Measurements from ENCODE around the gene CEP72. TPM values are rescaled to one million over a fixed set of nuclear protein-coding genes. Genes with fewer than 3 reads are reported as not detected.

The CEP72 gene
- total RNA-seq, 2 experiments from 2014 or later, result 21.6 to 22.5 TPM

DNA sequence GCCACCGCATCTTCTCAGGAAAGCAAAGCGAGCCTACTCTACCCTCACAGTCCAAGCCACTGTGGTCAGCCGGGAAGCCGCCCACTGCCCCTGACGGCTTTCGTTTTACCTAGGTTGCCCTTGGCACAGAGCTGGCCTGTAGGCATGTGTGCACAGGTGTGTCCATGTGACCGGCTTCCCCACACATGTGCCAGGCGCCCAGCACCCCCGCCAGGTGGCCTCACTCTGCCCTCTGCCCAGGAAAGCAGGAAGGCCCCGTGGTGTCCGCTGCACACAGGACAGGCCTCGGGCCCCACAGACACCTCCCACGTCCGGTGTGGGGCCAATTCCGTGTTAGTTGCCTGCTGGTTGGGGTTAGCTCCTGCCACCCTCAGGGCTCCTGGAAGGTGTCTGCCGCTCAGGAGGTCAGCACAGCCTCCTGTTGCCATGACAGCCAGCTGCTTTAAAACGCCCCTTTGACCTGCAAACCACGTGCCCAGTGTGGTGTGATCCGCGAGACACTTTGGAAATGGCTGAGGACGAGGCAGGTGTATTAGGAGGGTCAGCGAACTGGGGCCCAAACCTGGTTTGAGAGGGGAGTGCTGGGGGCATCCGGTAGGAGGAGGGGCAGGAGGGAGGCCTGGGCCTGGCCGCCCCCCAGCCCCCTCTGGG is 52.3 kb downstream of the CEP72 start:
- ChIA-PET POLR2A (no interaction called here), CTCF (no interaction called here)
- DNase-seq, result no peak
- Mint-ChIP-seq H3K27ac (no peak overlapping the region), H3K27me3 (no peaks in the 10 kb centered on the region), H3K36me3 (peaks cover 18% of the 10 kb centered on the region), H3K9me3 (no peaks in the 10 kb centered on the region), H3K4me3 (no peak overlapping the region), H3K4me1 (ENCODE audit: low read depth) (no peaks in the 10 kb centered on the region)
- intact Hi-C loops (cut with micrococcal nuclease), result no loop called here

DNA sequence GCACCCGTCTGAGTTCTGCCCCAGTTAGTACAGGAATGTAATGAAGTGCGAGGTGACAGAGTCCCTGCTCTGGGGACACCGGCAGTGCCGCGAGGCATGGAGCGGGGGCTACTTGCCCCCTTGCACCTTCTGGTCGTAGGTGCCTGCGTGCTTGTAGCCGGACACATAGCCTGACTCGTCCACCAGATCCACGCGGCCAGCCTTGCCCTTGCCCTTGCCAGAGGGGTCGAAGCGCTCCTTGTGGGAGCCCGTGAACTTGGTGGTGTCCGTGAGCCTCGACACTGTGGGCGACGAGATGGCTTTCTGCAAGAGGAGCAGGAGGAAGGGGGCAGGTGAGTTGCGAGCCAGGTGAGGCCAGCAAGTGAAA is 52.8 kb downstream of the CEP72 start:
- ChIA-PET POLR2A (no interaction called here), CTCF (no interaction called here)
- Mint-ChIP-seq H3K9me3 (no peaks in the 10 kb centered on the region), H3K36me3 (peaks cover 15% of the 10 kb centered on the region), H3K27ac (no peak overlapping the region), H3K4me3 (no peak overlapping the region), H3K27me3 (no peaks in the 10 kb centered on the region), H3K4me1 (ENCODE audit: low read depth) (no peaks in the 10 kb centered on the region)
- DNase-seq, result no peak
- intact Hi-C loops (cut with micrococcal nuclease), result no loop called here

DNA sequence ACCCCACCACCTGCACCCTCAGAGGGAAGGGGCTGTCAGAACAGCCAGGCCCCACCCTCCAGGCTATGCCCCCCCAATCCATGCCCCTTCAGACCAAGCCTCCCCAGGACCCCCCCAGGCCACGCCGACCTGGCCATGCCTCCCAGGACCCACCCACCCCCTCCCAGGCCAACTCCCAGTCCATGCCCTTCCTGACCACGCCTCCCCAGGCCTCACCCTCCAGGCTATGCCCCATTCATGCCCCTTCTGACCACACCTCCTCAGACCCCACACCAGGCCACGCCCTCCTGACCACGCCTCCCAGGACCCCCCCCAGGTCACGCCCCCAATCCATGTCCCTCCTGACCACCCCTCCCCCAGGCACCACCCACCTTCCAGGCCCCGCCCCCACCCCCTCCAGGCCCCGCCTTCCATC is 53.4 kb downstream of the CEP72 start:
- H3K27me3 Mint-ChIP-seq, result no peaks in the 10 kb centered on the region
- no peaks in the 10 kb centered on the region for H3K4me1 Mint-ChIP-seq (ENCODE audit: low read depth)
- ChIA-PET POLR2A (no interaction called here), CTCF (no interaction called here)
- H3K4me3 Mint-ChIP-seq, result no peak overlapping the region
- no peaks in the 10 kb centered on the region for H3K9me3 Mint-ChIP-seq
- DNase-seq, result no peak
- no peak overlapping the region for H3K27ac Mint-ChIP-seq
- intact Hi-C loops (cut with micrococcal nuclease), result no loop called here
- H3K36me3 Mint-ChIP-seq, result peaks cover 10% of the 10 kb centered on the region

DNA sequence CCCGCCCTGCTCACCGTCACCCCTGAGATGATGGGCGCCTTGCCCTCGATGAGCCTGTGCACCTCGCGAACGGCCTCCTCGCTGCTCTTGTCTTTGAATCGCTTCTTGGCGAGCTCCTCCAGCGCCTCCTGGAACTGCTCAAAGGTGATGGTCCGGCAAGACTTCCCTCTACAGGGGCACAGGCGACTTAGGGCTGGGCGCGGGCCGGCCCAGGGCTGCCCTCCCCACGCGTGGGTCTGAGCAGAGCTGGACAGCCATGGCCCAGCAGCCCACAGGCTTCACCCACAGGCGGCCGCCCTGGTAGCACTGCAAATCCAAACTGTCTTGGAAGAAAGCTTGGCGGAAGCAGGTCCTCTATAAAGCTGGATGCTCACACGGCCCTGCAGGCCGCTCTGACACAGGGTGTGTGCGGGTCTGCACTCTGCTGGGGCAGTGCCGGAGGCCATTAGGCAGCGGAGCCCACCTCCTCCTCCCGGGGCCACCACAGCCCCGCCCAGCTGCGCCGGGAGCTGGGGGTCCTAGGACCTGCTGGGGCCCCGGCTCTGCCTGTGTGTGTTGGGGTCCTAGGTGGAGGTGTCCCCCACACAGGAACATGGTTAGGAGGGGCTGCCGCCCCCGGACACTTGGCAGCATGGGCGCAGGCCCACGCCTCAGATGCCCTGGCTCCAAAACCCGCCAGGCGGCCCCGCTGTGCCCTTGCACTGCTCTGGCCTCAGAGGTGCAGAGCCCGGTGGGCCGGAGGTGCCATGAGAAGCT is 54.0 kb downstream of the CEP72 start:
- Mint-ChIP-seq H3K27ac (no peak overlapping the region), H3K9me3 (no peaks in the 10 kb centered on the region), H3K27me3 (no peaks in the 10 kb centered on the region), H3K4me1 (ENCODE audit: low read depth) (no peaks in the 10 kb centered on the region), H3K4me3 (no peak overlapping the region), H3K36me3 (peaks cover 7% of the 10 kb centered on the region)
- ChIA-PET POLR2A (no interaction called here), CTCF (interaction anchor here (1.0 kb wide), 1 partner anchor 87 kb away, joined by 3 read pairs; no protein-coding TSS in a partner anchor)
- DNase-seq, result no peak
- intact Hi-C loops (cut with micrococcal nuclease), result no loop called here

DNA sequence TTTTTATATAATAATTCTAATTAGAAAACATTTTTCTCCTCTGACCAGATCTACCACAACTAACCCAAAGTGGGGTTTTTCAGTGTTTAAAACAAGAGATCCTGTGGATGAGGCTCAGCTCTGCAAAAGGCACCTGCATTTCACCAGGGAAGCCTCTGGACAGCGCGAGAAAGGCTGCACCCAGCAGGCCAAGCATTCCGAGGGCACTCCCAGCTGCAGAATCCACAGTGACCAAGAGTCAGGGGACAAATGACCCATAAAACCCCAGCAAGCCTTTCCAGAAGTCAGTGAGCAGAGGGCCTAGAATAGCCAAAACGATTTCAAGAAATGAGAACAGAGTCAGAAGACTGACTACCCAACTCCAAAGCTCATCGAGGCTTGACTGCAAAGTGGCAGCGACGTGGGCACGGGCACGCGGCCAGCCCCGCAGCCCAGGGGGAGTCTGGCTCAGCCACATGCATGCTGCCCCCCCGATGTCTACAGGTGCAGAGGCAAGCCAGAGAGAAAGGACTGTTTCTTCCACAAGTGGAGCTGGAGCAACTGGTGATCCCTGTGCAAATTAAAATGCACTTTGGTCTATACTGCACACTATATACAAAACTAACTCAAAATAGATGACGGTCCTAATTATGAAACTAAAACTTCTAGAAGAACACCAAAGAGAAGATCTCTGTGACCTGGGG is 54.8 kb downstream of the CEP72 start:
- peaks cover 5% of the 10 kb centered on the region for H3K36me3 Mint-ChIP-seq
- no peak overlapping the region for H3K27ac Mint-ChIP-seq
- no peak overlapping the region for H3K4me3 Mint-ChIP-seq
- peaks cover 1% of the 10 kb centered on the region for H3K4me1 Mint-ChIP-seq (ENCODE audit: low read depth)
- POLR2A ChIA-PET, result no interaction called here
- intact Hi-C loops (cut with micrococcal nuclease), result no loop called here
- H3K9me3 Mint-ChIP-seq, result no peaks in the 10 kb centered on the region
- CTCF ChIA-PET, result interaction anchor here (1.0 kb wide), 1 partner anchor 88 kb away, joined by 3 read pairs; no protein-coding TSS in a partner anchor
- DNase-seq, result no peak
- H3K27me3 Mint-ChIP-seq, result no peaks in the 10 kb centered on the region

DNA sequence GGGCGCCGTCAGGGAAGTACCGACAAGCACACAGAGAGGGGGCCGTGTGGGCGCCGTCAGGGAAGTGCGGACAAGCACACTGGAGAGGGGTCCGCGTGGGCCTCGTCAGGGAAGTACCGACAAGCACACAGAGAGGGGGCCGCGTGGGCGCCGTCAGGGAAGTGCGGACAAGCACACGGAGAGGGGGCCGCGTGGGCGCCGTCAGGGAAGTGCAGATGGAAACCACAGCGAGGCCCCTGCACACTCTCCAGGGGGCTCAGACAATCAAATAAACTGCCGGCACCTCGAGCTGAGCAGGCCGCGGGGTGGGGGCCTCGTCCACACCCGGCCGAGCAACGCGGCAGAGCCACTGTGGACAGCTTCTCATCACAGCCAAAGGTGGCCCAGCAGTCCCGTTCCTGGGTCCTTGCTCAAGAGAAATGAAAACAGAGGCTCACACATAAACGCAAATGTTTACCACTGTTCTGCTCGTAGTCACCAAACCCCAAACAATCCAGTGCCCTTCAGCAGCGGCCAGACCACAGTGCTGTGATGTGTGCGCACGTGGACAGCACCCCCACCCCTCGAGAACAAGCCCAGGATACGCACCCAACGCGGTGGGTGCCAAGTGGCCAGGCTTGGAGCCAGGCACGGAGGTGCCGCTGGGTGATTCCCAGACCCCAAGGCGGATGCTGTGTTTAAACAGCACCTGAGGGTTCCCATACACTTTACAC is 56.3 kb downstream of the CEP72 start:
- ChIA-PET POLR2A (no interaction called here), CTCF (interaction anchor here (0.6 to 5.6 kb wide), 6 partner anchors 11 to 235 kb away, joined by 3 to 52 read pairs (median 6); partner anchors contain the start of genes BRD9 and TRIP13)
- Mint-ChIP-seq H3K36me3 (peaks cover 5% of the 10 kb centered on the region), H3K9me3 (no peaks in the 10 kb centered on the region), H3K27ac (no peak overlapping the region), H3K4me3 (no peak overlapping the region), H3K4me1 (ENCODE audit: low read depth) (peaks cover 14% of the 10 kb centered on the region), H3K27me3 (peaks cover 4% of the 10 kb centered on the region)
- intact Hi-C loops (cut with micrococcal nuclease), result no loop called here
- DNase-seq, result no peak

DNA sequence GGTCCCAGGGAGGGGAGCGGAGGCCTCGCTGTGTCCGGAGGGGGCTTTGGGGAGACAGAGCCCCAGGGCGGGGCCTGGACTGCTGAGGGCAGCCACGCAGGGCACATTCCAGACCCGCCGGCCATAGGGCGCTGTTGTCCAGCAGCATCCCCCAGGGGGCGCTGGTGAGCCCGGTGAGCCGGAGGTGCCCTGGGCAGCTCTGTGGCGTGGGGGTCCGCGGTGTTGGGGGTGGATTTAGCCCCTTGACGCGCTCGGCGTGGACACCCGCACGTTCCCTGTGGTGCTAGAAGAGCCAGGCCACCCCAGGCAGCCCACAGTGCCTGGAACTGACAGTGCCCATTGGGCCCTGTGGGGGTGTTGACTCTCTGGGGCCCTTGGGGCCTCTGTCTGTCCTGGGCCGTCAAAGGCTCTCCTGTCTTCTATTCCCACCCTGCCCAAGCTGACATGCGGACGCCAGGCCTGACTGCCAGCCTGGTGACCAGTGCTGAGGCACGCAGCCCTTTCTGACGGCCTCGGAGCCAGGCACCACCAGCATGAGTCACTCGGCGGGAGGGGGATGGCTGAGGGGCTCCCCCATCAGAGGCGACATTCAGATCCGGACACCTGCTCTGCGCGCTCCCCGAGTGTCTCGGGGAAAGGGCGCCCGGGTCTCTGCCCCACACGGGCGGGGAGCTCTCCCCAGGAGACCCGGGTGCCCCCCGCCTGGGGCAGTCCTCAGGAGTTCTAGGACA is 57.1 kb downstream of the CEP72 start:
- H3K27ac Mint-ChIP-seq, result no peak overlapping the region
- ChIA-PET CTCF (interaction anchor here (0.6 to 5.6 kb wide), 10 partner anchors 12 to 254 kb away, joined by 3 to 52 read pairs (median 4); partner anchors contain the start of genes BRD9 and TRIP13), POLR2A (no interaction called here)
- no peak overlapping the region for H3K4me3 Mint-ChIP-seq
- H3K36me3 Mint-ChIP-seq, result peaks cover 2% of the 10 kb centered on the region
- H3K9me3 Mint-ChIP-seq, result no peaks in the 10 kb centered on the region
- H3K27me3 Mint-ChIP-seq, result peaks cover 4% of the 10 kb centered on the region
- peaks cover 14% of the 10 kb centered on the region for H3K4me1 Mint-ChIP-seq (ENCODE audit: low read depth)
- peak; percentile 56 for DNase-seq
- intact Hi-C loops (cut with micrococcal nuclease), result no loop called here

DNA sequence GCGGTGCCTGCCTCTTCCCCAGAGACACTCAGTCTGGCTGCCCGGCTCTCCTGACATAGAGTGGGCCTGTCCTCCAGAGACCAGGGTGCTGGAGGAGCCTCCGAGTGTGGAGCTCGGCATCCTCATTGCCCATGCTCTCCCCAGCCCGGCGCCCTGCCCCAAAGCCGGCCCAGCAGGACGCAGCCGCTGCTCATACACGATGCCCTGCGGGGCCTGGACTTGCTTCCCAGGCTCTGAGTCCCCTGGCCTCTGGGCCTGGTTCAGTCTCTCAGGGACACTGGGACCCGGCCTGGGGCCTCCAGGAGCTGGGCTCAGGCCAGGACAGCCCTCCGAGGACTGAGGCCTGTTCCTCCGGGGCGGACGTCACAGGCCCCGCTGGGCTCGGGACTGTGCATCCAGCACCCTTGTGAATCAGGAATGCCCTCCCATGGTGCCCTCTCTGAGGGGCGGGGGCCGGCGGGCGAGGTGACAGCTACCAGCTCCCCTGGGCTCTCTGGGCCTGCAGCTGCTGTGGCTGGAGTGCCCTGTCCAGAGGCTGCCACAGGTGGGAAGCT is 57.8 kb downstream of the CEP72 start:
- H3K9me3 Mint-ChIP-seq, result no peaks in the 10 kb centered on the region
- no peak overlapping the region for H3K4me3 Mint-ChIP-seq
- peaks cover 4% of the 10 kb centered on the region for H3K27me3 Mint-ChIP-seq
- H3K36me3 Mint-ChIP-seq, result peaks cover 2% of the 10 kb centered on the region
- intact Hi-C loops (cut with micrococcal nuclease), result loop anchor here (5.0 kb wide), 1 partner anchor 222 kb away; the partner anchor contains the start of genes BRD9 and TRIP13
- ChIA-PET POLR2A (no interaction called here), CTCF (interaction anchor here (0.7 to 5.6 kb wide), 9 partner anchors 13 to 340 kb away, joined by 3 to 52 read pairs (median 5); partner anchors contain the start of genes BRD9 and TRIP13)
- H3K27ac Mint-ChIP-seq, result no peak overlapping the region
- peaks cover 14% of the 10 kb centered on the region for H3K4me1 Mint-ChIP-seq (ENCODE audit: low read depth)
- no peak for DNase-seq

DNA sequence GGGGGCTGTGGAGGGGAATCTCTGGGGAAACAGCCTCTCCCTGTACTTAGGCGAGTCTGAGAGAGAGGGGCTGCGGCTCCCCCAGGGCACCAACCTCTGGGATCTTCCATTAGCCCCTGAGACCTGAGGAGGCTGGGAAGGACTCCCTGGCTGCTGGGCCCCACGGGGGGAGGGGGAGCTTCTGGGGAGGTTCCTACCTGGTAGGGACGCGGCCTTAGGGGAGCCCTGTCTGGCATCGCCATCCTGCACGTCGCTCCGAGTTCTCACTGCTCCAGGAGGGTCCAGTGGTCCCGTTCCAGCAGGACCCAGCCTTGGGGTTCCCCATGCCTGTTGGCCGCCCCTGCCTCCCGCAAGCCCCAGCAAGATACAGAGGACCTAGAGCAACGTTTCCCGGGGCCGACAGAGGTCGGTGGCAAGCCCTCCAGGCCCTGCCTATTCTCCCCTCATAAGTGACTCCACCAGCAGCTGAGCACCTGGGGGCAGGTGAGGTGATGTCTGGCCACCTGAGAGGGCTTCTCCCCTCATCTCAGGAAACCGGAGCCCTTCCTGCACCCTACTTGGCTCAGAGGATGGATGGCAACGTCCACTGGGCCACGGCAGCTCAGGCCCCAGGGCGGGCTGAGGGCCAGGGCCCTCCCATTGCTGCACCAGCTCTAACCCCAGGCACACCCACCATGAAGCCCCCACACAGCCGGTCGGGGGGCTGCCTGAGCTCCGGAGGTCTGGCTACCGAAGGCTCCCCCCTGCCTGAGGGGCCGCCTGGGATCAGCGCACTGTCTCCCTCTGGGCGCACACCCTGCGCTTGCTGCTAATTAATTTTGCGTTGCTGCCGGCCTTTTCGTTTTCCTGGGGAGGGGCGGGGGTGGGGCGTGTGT is 58.5 kb downstream of the CEP72 start:
- ChIA-PET CTCF (interaction anchor here (0.9 to 5.6 kb wide), 7 partner anchors 14 to 339 kb away, joined by 3 to 52 read pairs (median 5); no protein-coding TSS in a partner anchor), POLR2A (no interaction called here)
- Mint-ChIP-seq H3K27ac (no peak overlapping the region), H3K4me3 (no peak overlapping the region), H3K4me1 (ENCODE audit: low read depth) (peaks cover 14% of the 10 kb centered on the region), H3K36me3 (peaks cover 2% of the 10 kb centered on the region), H3K9me3 (no peaks in the 10 kb centered on the region), H3K27me3 (peaks cover 4% of the 10 kb centered on the region)
- no peak for DNase-seq
- intact Hi-C loops (cut with micrococcal nuclease), result loop anchor here (5.0 kb wide), 1 partner anchor 222 kb away; the partner anchor contains the start of genes BRD9 and TRIP13

DNA sequence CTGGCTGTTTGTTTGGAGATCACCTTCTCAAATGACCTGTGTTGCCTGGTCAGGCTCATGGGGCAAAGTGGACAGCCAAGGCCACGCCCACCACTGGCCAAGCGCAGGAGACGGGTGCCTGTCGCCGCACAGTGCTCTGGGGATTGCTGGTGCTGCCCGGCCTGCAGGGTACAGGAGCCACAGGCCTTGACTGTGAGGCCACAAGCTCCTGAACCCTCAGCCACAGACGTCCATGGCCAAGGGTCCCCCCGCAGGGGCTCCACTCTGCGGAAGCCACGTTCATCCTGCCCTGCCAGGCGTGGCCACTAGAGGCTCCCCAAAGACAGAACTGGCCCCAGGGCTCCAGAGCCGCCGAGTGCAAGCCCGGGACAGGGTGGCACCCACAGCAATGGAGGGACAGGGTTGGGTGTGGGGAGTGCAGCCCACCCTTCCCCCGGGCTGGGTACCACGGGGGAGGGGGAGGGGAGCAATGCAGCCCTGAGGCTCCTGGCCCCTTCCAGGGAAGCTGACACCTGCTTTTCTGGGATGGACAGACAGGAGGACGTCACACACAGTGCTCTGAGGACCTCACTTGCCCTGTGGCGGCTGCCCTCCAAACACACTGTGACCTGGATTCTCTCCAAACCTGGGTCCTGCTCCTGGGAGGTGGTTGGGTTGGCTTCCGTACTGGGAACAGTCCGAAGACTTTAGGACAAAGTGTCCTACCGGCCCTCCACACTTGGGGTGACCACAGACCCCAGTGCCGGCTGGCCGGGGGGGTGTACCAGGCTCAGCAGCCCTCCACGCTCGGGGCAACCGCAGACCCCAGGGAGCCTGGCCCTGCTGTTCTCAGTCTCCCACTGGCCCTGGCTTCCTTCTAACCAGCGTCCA is 59.6 kb downstream of the CEP72 start:
- no peaks in the 10 kb centered on the region for H3K9me3 Mint-ChIP-seq
- intact Hi-C loops (cut with micrococcal nuclease), result loop anchor here (5.0 kb wide), 1 partner anchor 221 kb away; the partner anchor contains the start of genes BRD9 and TRIP13
- POLR2A ChIA-PET, result no interaction called here
- H3K27ac Mint-ChIP-seq, result no peak overlapping the region
- DNase-seq, result peak; percentile 79
- CTCF ChIA-PET, result interaction anchor here (1.2 to 5.6 kb wide), 2 partner anchors 190 to 231 kb away, joined by 3 to 52 read pairs; no protein-coding TSS in a partner anchor
- H3K4me1 Mint-ChIP-seq (ENCODE audit: low read depth), result peaks cover 14% of the 10 kb centered on the region
- H3K36me3 Mint-ChIP-seq, result peaks cover 2% of the 10 kb centered on the region
- H3K27me3 Mint-ChIP-seq, result peaks cover 4% of the 10 kb centered on the region
- H3K4me3 Mint-ChIP-seq, result no peak overlapping the region

Data from activated CD4-positive, alpha-beta memory T cell treated with anti-CD3 and anti-CD28 coated beads for 36 hours (primary cell).